IMR-90 (cell line): ENCODE results near the gene SPRED2. TPM values are rescaled to one million over a fixed set of nuclear protein-coding genes. Genes with fewer than 3 reads are reported as not detected.

Experiments
- ATAC-seq: fragments of 200-7000 bp; cut with Tn5 transposase; 2 replicates; pipeline ENCODE4 v1.9.1; 2020; ENCODE audit warnings: low read depth, mild to moderate bottlenecking, moderate library complexity
- BruUV-seq: library from RNA; stranded (reverse); fragments of 400-500 nt; replicated peaks from 2 replicates; lab custom pipeline; 2021; lab: Mats Ljungman, UMichigan
- CTCF ChIA-PET: fragments of 300-600 bp; formaldehyde crosslinking; extraction: SDS; loops from one replicate; lab custom pipeline; 2021; ENCODE audit warnings: antibody characterized with exemption; lab: Yijun Ruan, JAX
- POLR2A ChIA-PET: fragments of 300-600 bp; sonication (Branson Sonifier 250); formaldehyde crosslinking; loops from one replicate; lab custom pipeline; 2022; ENCODE audit warnings: antibody characterized with exemption; ENCODE audit not compliant: unreplicated experiment; lab: Charles Lee
- DNase-seq: peaks from one replicate; pipeline ENCODE4 v3.0.0; 2013
- H2AFZ ChIP-seq: replicated peaks from 2 replicates; pipeline ENCODE3; 2013; ENCODE audit warnings: low read length, mild to moderate bottlenecking; ENCODE audit not compliant: poor library complexity
- H2AK5ac ChIP-seq: 2 replicates; pipeline ENCODE4 v1.6.1; 2013; ENCODE audit warnings: low read depth, low read length, inconsistent platforms
- H2AK9ac ChIP-seq: replicated peaks from 2 replicates; pipeline ENCODE3; 2013; ENCODE audit warnings: mild to moderate bottlenecking, low read depth, low read length, moderate library complexity; ENCODE audit not compliant: poor library complexity
- H2BK120ac ChIP-seq: 2 replicates; pipeline ENCODE4 v1.6.1; 2013; ENCODE audit warnings: low read depth, low read length, inconsistent platforms
- H2BK15ac ChIP-seq: 3 replicates; pipeline ENCODE4 v1.6.1; 2013; ENCODE audit warnings: low read depth, low read length, inconsistent platforms
- H2BK20ac ChIP-seq: 2 replicates; pipeline ENCODE4 v1.6.1; 2013; ENCODE audit warnings: low read depth, mild to moderate bottlenecking, inconsistent platforms, low read length, moderate library complexity
- H2BK5ac ChIP-seq: 2 replicates; pipeline ENCODE4 v1.6.1; 2013; ENCODE audit warnings: mild to moderate bottlenecking, low read depth, low read length, inconsistent platforms; ENCODE audit not compliant: poor library complexity, severe bottlenecking
- H3K14ac ChIP-seq: replicated peaks from 2 replicates; pipeline ENCODE4 v1.6.1; 2013; ENCODE audit warnings: low read depth, low read length, inconsistent platforms
- H3K18ac ChIP-seq: 2 replicates; pipeline ENCODE4 v1.6.1; 2013; ENCODE audit warnings: low read depth, low read length, control low read depth
- H3K23ac ChIP-seq: 2 replicates; pipeline ENCODE4 v1.6.1; 2013; ENCODE audit warnings: low read depth, low read length, inconsistent platforms
- H3K27ac ChIP-seq: 2 replicates; pipeline ENCODE4 v1.5.1; 2013; ENCODE audit warnings: mild to moderate bottlenecking, control low read depth, low read length; ENCODE audit not compliant: insufficient read depth
- H3K27me3 ChIP-seq: 2 replicates; pipeline ENCODE4 v1.6.1; 2013; ENCODE audit warnings: low read length; ENCODE audit not compliant: control insufficient read depth, insufficient read depth
- H3K36me3 ChIP-seq: 2 replicates; pipeline ENCODE4 v1.6.1; 2013; ENCODE audit warnings: low read length, mixed read lengths; ENCODE audit not compliant: control insufficient read depth, insufficient read depth
- H3K4ac ChIP-seq: 2 replicates; pipeline ENCODE4 v1.6.1; 2013; ENCODE audit warnings: low read depth, low read length, inconsistent platforms
- H3K4me1 ChIP-seq: 2 replicates; pipeline ENCODE4 v1.6.1; 2013; ENCODE audit warnings: low read length, mixed read lengths; ENCODE audit not compliant: control insufficient read depth, insufficient read depth
- H3K4me2 ChIP-seq: 2 replicates; pipeline ENCODE4 v1.6.1; 2013; ENCODE audit warnings: low read depth, mild to moderate bottlenecking, control low read depth, low read length, moderate library complexity
- H3K4me3 ChIP-seq: 2 replicates; pipeline ENCODE4 v1.5.1; 2013; ENCODE audit warnings: low read depth, mild to moderate bottlenecking, control low read depth, low read length, moderate library complexity; ENCODE audit not compliant: insufficient read depth
- H3K56ac ChIP-seq: 2 replicates; pipeline ENCODE4 v1.6.1; 2013; ENCODE audit warnings: low read length, inconsistent platforms; ENCODE audit not compliant: insufficient read depth; ENCODE audit errors: extremely low read depth
- H3K79me1 ChIP-seq, 2 experiments: 2 replicates each; pipeline ENCODE4 v1.6.1; 2013; ENCODE audit warnings: low read length in 2 of 2, inconsistent platforms in 1 of 2, low read depth in 1 of 2
- H3K9ac ChIP-seq: 2 replicates; pipeline ENCODE4 v1.6.1; 2013; ENCODE audit warnings: low read depth, low read length, control low read depth
- H3K9me1 ChIP-seq: 2 replicates; pipeline ENCODE4 v1.6.1; 2013; ENCODE audit warnings: low read length, inconsistent platforms; ENCODE audit not compliant: insufficient read depth
- H3K9me3 ChIP-seq: 2 replicates; pipeline ENCODE4 v1.6.1; 2013; ENCODE audit warnings: low read length; ENCODE audit not compliant: control insufficient read depth, insufficient read depth
- H4K20me1 ChIP-seq: 2 replicates; pipeline ENCODE4 v1.6.1; 2013; ENCODE audit warnings: low read length, inconsistent platforms; ENCODE audit not compliant: insufficient read depth
- H4K5ac ChIP-seq: 2 replicates; pipeline ENCODE4 v1.6.1; 2013; ENCODE audit warnings: mild to moderate bottlenecking, low read depth, low read length, control low read depth
- H4K8ac ChIP-seq, 2 experiments: 2 replicates each; pipeline ENCODE4 v1.6.1; 2013; ENCODE audit warnings: low read depth in 2 of 2, low read length in 2 of 2, control low read depth in 1 of 2, inconsistent platforms in 1 of 2
- H4K91ac ChIP-seq: 2 replicates; pipeline ENCODE4 v1.6.1; 2013; ENCODE audit warnings: low read depth, low read length, inconsistent platforms; ENCODE audit not compliant: insufficient read depth
- BHLHE40 ChIP-seq: fragments of 150-350 bp; IDR thresholded peaks from 2 replicates; pipeline ENCODE4 v1.6.1; 2016; ENCODE audit warnings: mild to moderate bottlenecking, low read depth, low read length
- CEBPB ChIP-seq: IDR thresholded peaks from 2 replicates; pipeline ENCODE4 v1.6.1; 2012; ENCODE audit warnings: low read depth, low read length, improper control_type of control experiment
- CHD1 ChIP-seq: IDR thresholded peaks from 2 replicates; pipeline ENCODE4 v1.6.1; 2012; ENCODE audit warnings: low read depth, low read length, improper control_type of control experiment
- CTCF ChIP-seq: conservative IDR thresholded peaks from 2 replicates; pipeline ENCODE4 v1.5.1; 2012; ENCODE audit warnings: mild to moderate bottlenecking, low read depth, low read length, improper control_type of control experiment
- FOS ChIP-seq: fragments of 150-350 bp; IDR thresholded peaks from 2 replicates; pipeline ENCODE4 v1.6.1; 2016; ENCODE audit warnings: low read depth, low read length
- MAFK ChIP-seq: IDR thresholded peaks from 2 replicates; pipeline ENCODE4 v1.6.1; 2012; ENCODE audit warnings: low read depth, low read length, improper control_type of control experiment
- MAZ ChIP-seq: IDR thresholded peaks from 2 replicates; pipeline ENCODE4 v1.6.1; 2012; ENCODE audit warnings: low read depth, mild to moderate bottlenecking, low read length, improper control_type of control experiment, moderate library complexity, borderline replicate concordance
- MXI1 ChIP-seq: IDR thresholded peaks from 2 replicates; pipeline ENCODE4 v1.6.1; 2012; ENCODE audit warnings: low read depth, mild to moderate bottlenecking, low read length, moderate library complexity, borderline replicate concordance
- NFE2L2 ChIP-seq: fragments of 150-350 bp; IDR thresholded peaks from 2 replicates; pipeline ENCODE4 v1.6.1; 2016; ENCODE audit warnings: low read depth, mild to moderate bottlenecking, low read length
- POLR2A ChIP-seq: IDR thresholded peaks from 2 replicates; pipeline ENCODE4 v1.6.1; 2012; ENCODE audit warnings: mild to moderate bottlenecking, low read depth, low read length
- RAD21 ChIP-seq: IDR thresholded peaks from 2 replicates; pipeline ENCODE4 v1.6.1; 2012; ENCODE audit warnings: low read length, improper control_type of control experiment
- RCOR1 ChIP-seq: IDR thresholded peaks from 2 replicates; pipeline ENCODE4 v1.6.1; 2012; ENCODE audit warnings: mild to moderate bottlenecking, low read length, improper control_type of control experiment; ENCODE audit not compliant: insufficient replicate concordance
- RFX5 ChIP-seq: IDR thresholded peaks from 2 replicates; pipeline ENCODE4 v1.8.0; 2012; ENCODE audit warnings: low read depth, mild to moderate bottlenecking, low read length, moderate library complexity
- SMC3 ChIP-seq: fragments of 150-350 bp; IDR thresholded peaks from 2 replicates; pipeline ENCODE4 v1.6.1; 2016; ENCODE audit warnings: low read depth, mild to moderate bottlenecking, antibody characterized with exemption, low read length, moderate library complexity
- USF2 ChIP-seq: fragments of 150-350 bp; IDR thresholded peaks from 2 replicates; pipeline ENCODE4 v1.6.1; 2017; ENCODE audit warnings: mild to moderate bottlenecking, antibody characterized with exemption, low read length, low read depth
- WGBS, 2 experiments: methylation state at CpG; one replicate each; pipeline versions ENCODE4 v1.1.5 to v1.1.7; 2013; ENCODE audit warnings: missing lambda C conversion rate in 2 of 2; ENCODE audit not compliant: insufficient read length in 1 of 2; ENCODE audit errors: extremely low coverage in 2 of 2; 5-methylcytosine and 5-hydroxymethylcytosine counted together
- dilution Hi-C: fragments of 300-500 bp; cut with HindIII; formaldehyde crosslinking; loops from one replicate; pipeline ENCODE4 v1.14.3; 2018; ENCODE audit warnings: low sequenced_read_pairs; ENCODE audit not compliant: unreplicated experiment
- in situ Hi-C: fragments of 300-500 bp; cut with MboI; formaldehyde crosslinking; loops from 3 replicates; pipeline ENCODE4 v1.14.3; 2019; ENCODE audit warnings: low sequenced_read_pairs, inconsistent platforms, mixed read lengths
- intact Hi-C: fragments of 100-400 bp; cut with micrococcal nuclease; formaldehyde crosslinking; loops from 2 replicates; pipeline ENCODE4 v1.10.0; 2022
- polyA plus RNA-seq, 3 experiments: library from polyadenylated mRNA; depleted of rRNA; stranded (reverse); fragments of >200 nt; gene quantifications; 2 replicates each; pipeline ENCODE4 v1.2.3, GENCODE V29; 2012; ENCODE audit warnings: low replicate concordance in 1 of 3
- total RNA-seq: library from RNA; depleted of rRNA; stranded (reverse); fragments of >200 nt; gene quantifications from 2 replicates; pipeline ENCODE4 v1.2.3, GENCODE V29; 2012

Gene SPRED2
- total and polyA plus RNA-seq, 2 of the 4 experiments (the other 2 are of a cell fraction): 4.8 to 18.7 TPM

- no peak for TF ChIP-seq USF2
- TF ChIP-seq MAFK: no peak
These were observed 117.5 kb downstream of the SPRED2 start (continued) for GRCh38 chr2:65314801-65315441.

GRCh38 chr2:65313954-65314256 lies 118.5 kb downstream of the SPRED2 start:
- Histone ChIP-seq H4K8ac (no peak overlapping the region), H3K23ac (no peak overlapping the region), H4K91ac (no peak overlapping the region), H3K4me2 (no peak overlapping the region), H4K5ac (no peak overlapping the region), H4K20me1 (no peaks in the 10 kb centered on the region), H3K4me1 (peaks cover 10% of the 10 kb centered on the region), H3K79me1 (peaks cover 24 to 58% of the 10 kb centered on the region in 2 experiments), H2BK120ac (no peak overlapping the region), H3K27ac (no peak overlapping the region), H3K56ac (no peak overlapping the region), H3K18ac (no peak overlapping the region), H3K9me3 (no peaks in the 10 kb centered on the region), H2AK9ac (no peak overlapping the region), H3K9me1 (peaks cover 18% of the 10 kb centered on the region), H2BK20ac (no peak overlapping the region), H2BK15ac (no peak overlapping the region), H3K9ac (no peak overlapping the region), H2BK5ac (no peak overlapping the region), H2AFZ (no peak overlapping the region), H3K36me3 (peaks cover 35% of the 10 kb centered on the region), H3K4ac (no peak overlapping the region), H3K4me3 (no peak overlapping the region), H3K14ac (no peak overlapping the region), H3K27me3 (no peaks in the 10 kb centered on the region), H2AK5ac (no peak overlapping the region)
- DNase-seq (no peak), ATAC-seq (no peak)
- ChIA-PET CTCF (no interaction called here), POLR2A (no interaction called here)
- no peak for TF ChIP-seq POLR2A
- no peak for TF ChIP-seq MAFK
- TF ChIP-seq CTCF: no peak
- TF ChIP-seq CHD1: no peak
- TF ChIP-seq FOS: no peak
- no peak for TF ChIP-seq MAZ
- no peak for TF ChIP-seq BHLHE40
- no peak for TF ChIP-seq RAD21
- no peak for TF ChIP-seq NFE2L2
- no peak for TF ChIP-seq CEBPB
- no peak for TF ChIP-seq SMC3
- TF ChIP-seq RFX5: no peak
- TF ChIP-seq RCOR1: no peak
- TF ChIP-seq MXI1: no peak
- no peak for TF ChIP-seq USF2
- 98% methylated on average over 23 of the region's 24 CpGs; no CpG with 5 or more reads in 1 of the 2 experiments for WGBS, 2 experiments
- in situ Hi-C loops: no loop called here
- no TSS peak for BruUV-seq
- dilution Hi-C loops: no loop called here
- intact Hi-C loops: no loop called here
